Dedifferentiated amniotic fluid mesenchymal stem cell (primary cell): ENCODE measurements around the gene HOXC10.

Source experiments
- DNase-seq: peaks from one replicate; pipeline ENCODE4 v3.0.0-alpha.2; 2016; ENCODE audit errors: extremely low spot score

The HOXC10 gene

GRCh38 chr12:54003625-54004024, 18.7 kb downstream of the HOXC10 start:
- DNase-seq = no peak

GRCh38 chr12:54004063-54004840, 19.3 kb downstream of the HOXC10 start:
- DNase-seq = no peak

GRCh38 chr12:54004841-54005530, 20.0 kb downstream of the HOXC10 start:
- DNase-seq = no peak

GRCh38 chr12:54005531-54005852, 20.5 kb downstream of the HOXC10 start:
- DNase-seq = no peak

GRCh38 chr12:54005853-54006558, 21.1 kb downstream of the HOXC10 start:
- DNase-seq = peak; percentile 76

- DNase-seq = no peak
Measured at GRCh38 chr12:54006559-54007220, 21.7 kb downstream of the HOXC10 start.

- no peak for DNase-seq
Measured at GRCh38 chr12:54007538-54008259, 22.8 kb downstream of the HOXC10 start.

GRCh38 chr12:54008260-54008552, 23.3 kb downstream of the HOXC10 start:
- DNase-seq = no peak

GRCh38 chr12:54009171-54010052, 24.5 kb downstream of the HOXC10 start:
- no peak for DNase-seq

- no peak for DNase-seq
Measured at GRCh38 chr12:54010053-54010971, 25.4 kb downstream of the HOXC10 start.

GRCh38 chr12:54010972-54011664, 26.2 kb downstream of the HOXC10 start:
- no peak for DNase-seq

- no peak for DNase-seq
Measured at GRCh38 chr12:54011665-54012532, 27.0 kb downstream of the HOXC10 start.

GRCh38 chr12:54012631-54013409, 27.9 kb downstream of the HOXC10 start:
- DNase-seq = no peak

- DNase-seq = no peak
Measured at GRCh38 chr12:54014377-54015017, 29.6 kb downstream of the HOXC10 start.

GRCh38 chr12:54015018-54015931, 30.3 kb downstream of the HOXC10 start:
- DNase-seq = no peak

- no peak for DNase-seq
Measured at GRCh38 chr12:54016051-54016450, 31.1 kb downstream of the HOXC10 start.
